ENCODE measurements around the gene HHATL.

Gene HHATL

DNA sequence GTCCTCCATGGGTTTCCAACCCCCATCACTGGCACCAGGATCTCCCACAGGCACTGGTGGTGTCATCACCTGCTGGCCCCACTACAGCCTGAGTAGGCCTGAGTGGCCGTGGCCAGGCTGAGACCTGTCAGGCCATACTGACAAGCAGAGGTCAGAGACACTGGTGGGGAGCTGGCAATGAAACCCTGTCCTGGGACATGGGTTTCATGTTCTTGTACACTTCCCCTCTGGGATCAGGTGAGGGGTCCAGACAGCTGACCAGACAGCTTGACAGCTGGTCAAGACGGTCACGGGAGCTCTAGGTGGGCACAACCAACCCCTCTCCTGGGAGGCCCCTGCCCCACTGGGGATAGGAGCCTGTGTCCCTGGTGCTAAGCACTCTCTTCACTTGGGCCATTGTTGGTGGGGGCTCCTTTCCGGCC, 36.0 kb downstream of the HHATL start:
- H3K36me3 ChIP-seq, result peaks cover 0 to 20% (median 13%) of the 10 kb centered on the region in 11 experiments; a peak in 18 of 22 replicates
- peak overlapping the region in 2 of 11 experiments; percentile 93 to 98; a peak in 2 of 22 replicates for H3K4me2 ChIP-seq
- H3K27me3 ChIP-seq, result no peaks in the 10 kb centered on the region
- peak overlapping the region in 4 of 11 experiments; percentile 21 to 95 (median 94); a peak in 5 of 22 replicates for H3K27ac ChIP-seq
- TF ChIP-seq Cebpa-rat (IDR thresholded peaks at IDR 0.05), result no peak
- no peak overlapping the region for H3K4me3 ChIP-seq
- peaks cover 0 to 9% (median 0%) of the 10 kb centered on the region in 11 experiments; a peak in 5 of 22 replicates for H3K9me3 ChIP-seq (replicated peaks in 1 of 11)
- peaks cover 43 to 61% (median 51%) of the 10 kb centered on the region in 10 experiments for H3K4me1 ChIP-seq
- H3K9ac ChIP-seq, result peak overlapping the region in 1 of 11 experiments; percentile 82; a peak in 1 of 22 replicates
- H4K20me1 ChIP-seq, result peaks cover 0 to 5% (median 0%) of the 10 kb centered on the region in 11 experiments; a peak in 3 of 22 replicates

DNA sequence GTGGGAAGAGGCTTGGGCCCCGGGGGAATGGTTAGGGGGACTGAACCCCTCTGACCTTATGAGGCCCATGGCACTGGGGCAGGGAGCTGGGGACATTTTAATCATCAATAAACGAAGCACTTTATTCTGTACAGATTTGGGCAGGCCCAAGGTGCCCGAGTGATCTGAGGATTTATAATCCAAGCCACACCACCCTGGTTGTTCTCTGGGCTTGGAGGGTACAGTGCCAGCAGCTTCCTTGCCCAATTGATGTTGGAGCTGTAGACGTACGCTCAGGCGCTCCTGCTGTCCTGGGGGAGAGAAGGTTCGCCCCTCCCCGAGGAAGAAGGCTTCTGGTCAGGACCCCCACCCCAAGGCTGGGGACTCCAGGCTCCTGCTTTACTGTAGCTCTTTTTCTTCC, 36.6 kb downstream of the HHATL start:
- peak overlapping the region in 3 of 11 experiments; percentile 82 to 87 (median 82); a peak in 3 of 22 replicates for H3K9ac ChIP-seq
- no peaks in the 10 kb centered on the region for H3K27me3 ChIP-seq
- H3K4me2 ChIP-seq, result peak overlapping the region in 6 of 11 experiments; percentile 93 to 100 (median 98); a peak in 10 of 22 replicates
- no peak for TF ChIP-seq Cebpa-rat (IDR thresholded peaks at IDR 0.05)
- H3K27ac ChIP-seq, result peak overlapping the region in 4 of 11 experiments; percentile 92 to 95 (median 94); a peak in 8 of 22 replicates
- H3K4me3 ChIP-seq, result no peak overlapping the region
- peaks cover 0 to 7% (median 0%) of the 10 kb centered on the region in 11 experiments; a peak in 3 of 22 replicates for H4K20me1 ChIP-seq
- peaks cover 0 to 26% (median 15%) of the 10 kb centered on the region in 11 experiments; a peak in 19 of 22 replicates for H3K36me3 ChIP-seq
- H3K9me3 ChIP-seq (replicated peaks in 1 of 11), result peaks cover 0 to 9% (median 0%) of the 10 kb centered on the region in 11 experiments; a peak in 5 of 22 replicates
- peaks cover 45 to 67% (median 57%) of the 10 kb centered on the region in 10 experiments for H3K4me1 ChIP-seq

DNA sequence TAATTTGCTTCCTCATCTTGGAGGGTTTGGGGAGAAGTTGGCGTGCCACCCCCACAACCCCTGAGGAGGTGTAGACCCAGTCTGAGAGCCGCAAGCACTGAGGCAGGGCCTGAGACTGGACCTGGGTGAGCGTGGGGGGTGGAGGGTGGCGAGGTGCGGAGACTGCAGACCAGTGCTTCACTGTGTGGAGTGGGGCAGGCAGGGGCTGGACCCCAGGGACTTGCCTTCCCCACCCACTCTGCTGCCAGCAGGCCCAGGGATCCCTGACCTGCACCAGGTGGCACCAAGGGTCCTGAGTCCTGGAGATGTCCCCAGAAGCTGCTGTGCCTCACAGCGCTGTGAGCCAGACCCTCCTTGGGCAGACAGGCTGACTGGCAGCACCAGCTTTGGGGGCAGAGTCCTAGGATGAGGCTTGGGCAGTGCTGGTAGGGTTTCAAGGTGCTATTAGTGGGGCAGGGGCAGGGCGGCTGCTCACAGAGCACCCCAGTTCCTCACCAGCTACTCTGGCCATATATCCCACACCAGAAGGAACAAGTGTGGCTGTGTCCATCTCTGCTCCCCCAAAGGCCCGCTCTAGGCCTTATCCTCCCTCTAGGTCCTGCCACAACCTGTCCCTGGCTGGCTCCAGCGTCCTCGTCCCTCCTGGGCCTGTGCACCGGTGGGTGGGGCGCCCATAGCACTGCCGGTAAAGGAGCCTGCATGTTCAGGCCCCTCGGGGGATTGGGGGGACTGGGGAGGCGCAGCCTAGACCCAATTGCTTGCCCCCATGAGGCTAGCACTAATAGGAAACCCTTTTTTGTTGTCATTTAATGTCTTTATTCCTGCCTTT, 37.3 kb downstream of the HHATL start:
- H3K27me3 ChIP-seq, result no peaks in the 10 kb centered on the region

DNA sequence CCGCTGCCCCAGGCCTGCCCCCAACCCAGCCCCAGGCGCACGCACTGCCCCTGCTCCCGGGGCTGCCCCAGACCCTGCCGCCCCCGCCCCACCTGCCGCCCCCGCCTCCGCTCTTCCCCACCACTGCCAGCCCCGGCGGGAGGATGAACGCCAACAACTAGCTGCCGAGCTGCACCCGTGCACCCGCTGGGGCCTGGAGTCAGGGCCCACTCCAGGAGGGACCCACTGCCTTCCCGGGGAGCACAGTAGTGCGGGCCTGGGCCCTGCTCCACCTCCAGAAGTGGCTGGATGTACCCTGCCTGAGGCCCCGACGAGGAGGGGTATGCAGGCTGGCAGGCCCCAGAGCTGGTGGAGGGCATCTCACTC, 38.2 kb downstream of the HHATL start:
- peak overlapping the region in 4 of 10 experiments; percentile 18 to 36 (median 31); a peak in 6 of 20 replicates for H3K4me3 ChIP-seq
- peak overlapping the region; percentile 79 to 95 (median 85) for H3K27ac ChIP-seq
- peak overlapping the region; percentile 62 to 87 (median 74) for H3K9ac ChIP-seq
- no peaks in the 10 kb centered on the region for H3K27me3 ChIP-seq
- H3K4me2 ChIP-seq, result peak overlapping the region; percentile 89 to 100 (median 96)
- peaks cover 0 to 30% (median 17%) of the 10 kb centered on the region in 11 experiments; a peak in 19 of 22 replicates for H3K36me3 ChIP-seq
- H3K4me1 ChIP-seq, result peaks cover 61 to 83% (median 73%) of the 10 kb centered on the region in 10 experiments
- no peaks in the 10 kb centered on the region for H3K9me3 ChIP-seq (replicated peaks in 1 of 11)
- TF ChIP-seq Cebpa-rat (IDR thresholded peaks at IDR 0.05), result no peak
- H4K20me1 ChIP-seq, result peaks cover 0 to 7% (median 0%) of the 10 kb centered on the region in 11 experiments; a peak in 3 of 22 replicates

More for the DNA sequence above, 37.3 kb downstream of the HHATL start:
- Histone ChIP-seq H3K4me1 (peaks cover 52 to 74% (median 64%) of the 10 kb centered on the region in 10 experiments), H3K9me3 (replicated peaks in 1 of 11) (peaks cover 0 to 2% (median 0%) of the 10 kb centered on the region in 11 experiments; a peak in 2 of 22 replicates), H3K36me3 (peaks cover 0 to 30% (median 17%) of the 10 kb centered on the region in 11 experiments; a peak in 19 of 22 replicates), H3K4me3 (peak overlapping the region in 4 of 10 experiments; percentile 18 to 36 (median 31); a peak in 4 of 20 replicates), H3K27ac (peak overlapping the region; percentile 79 to 95 (median 85)), H4K20me1 (peaks cover 0 to 7% (median 0%) of the 10 kb centered on the region in 11 experiments; a peak in 3 of 22 replicates), H3K9ac (peak overlapping the region; percentile 62 to 87 (median 74); a peak in 19 of 22 replicates), H3K4me2 (peak overlapping the region; percentile 84 to 100 (median 96))
- no peak for TF ChIP-seq Cebpa-rat (IDR thresholded peaks at IDR 0.05)

DNA sequence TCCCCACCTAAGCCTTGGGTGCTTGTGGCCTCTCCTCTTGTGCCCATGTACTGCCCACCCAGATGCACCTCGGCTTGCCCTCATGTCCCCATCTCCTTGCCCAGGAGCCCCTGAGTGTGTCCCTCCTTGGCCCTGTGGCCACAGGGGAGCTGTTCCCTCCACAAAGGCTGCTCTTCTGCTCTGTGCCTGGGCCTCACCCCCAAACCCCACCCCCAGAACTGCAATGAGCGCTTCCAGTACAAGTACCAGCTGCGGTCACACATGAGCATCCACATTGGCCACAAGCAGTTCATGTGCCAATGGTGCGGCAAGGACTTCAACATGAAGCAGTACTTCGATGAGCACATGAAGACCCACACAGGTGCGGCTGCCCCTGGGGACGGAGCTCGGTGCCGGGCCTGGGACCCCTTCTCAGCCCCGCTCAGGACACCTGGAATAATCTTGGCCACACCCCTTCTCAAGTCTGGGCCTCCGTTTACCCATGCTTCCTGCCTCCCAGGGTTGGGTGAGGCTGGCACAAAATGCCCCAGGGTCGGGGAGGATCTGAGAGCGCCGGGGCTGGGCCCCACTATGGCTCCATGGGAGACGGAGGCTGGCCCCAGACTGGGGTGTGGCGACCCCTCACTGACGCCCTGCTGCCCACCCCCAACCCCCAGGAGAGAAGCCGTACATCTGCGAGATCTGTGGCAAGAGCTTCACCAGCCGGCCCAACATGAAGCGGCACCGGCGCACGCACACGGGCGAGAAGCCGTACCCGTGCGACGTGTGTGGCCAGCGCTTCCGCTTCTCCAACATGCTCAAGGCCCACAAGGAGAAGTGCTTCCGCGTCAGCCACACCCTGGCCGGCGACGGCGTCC, 38.8 kb downstream of the HHATL start:
- no peaks in the 10 kb centered on the region for H3K27me3 ChIP-seq
- H4K20me1 ChIP-seq, result peaks cover 0 to 7% (median 0%) of the 10 kb centered on the region in 11 experiments; a peak in 3 of 22 replicates
- peak overlapping the region; percentile 79 to 95 (median 85) for H3K27ac ChIP-seq
- no peaks in the 10 kb centered on the region for H3K9me3 ChIP-seq (replicated peaks in 1 of 11)
- peaks cover 67 to 86% (median 77%) of the 10 kb centered on the region in 10 experiments for H3K4me1 ChIP-seq
- peak overlapping the region; percentile 62 to 87 (median 74) for H3K9ac ChIP-seq
- peak overlapping the region in 7 of 10 experiments; percentile 7 to 44 (median 26); a peak in 7 of 20 replicates for H3K4me3 ChIP-seq
- H3K4me2 ChIP-seq, result peak overlapping the region; percentile 89 to 100 (median 96)
- peaks cover 0 to 30% (median 18%) of the 10 kb centered on the region in 11 experiments; a peak in 20 of 22 replicates for H3K36me3 ChIP-seq
- TF ChIP-seq Cebpa-rat (IDR thresholded peaks at IDR 0.05), result peak in 4 of 11 experiments; percentile 41 to 74 (median 60); a peak in 5 of 22 replicates

DNA sequence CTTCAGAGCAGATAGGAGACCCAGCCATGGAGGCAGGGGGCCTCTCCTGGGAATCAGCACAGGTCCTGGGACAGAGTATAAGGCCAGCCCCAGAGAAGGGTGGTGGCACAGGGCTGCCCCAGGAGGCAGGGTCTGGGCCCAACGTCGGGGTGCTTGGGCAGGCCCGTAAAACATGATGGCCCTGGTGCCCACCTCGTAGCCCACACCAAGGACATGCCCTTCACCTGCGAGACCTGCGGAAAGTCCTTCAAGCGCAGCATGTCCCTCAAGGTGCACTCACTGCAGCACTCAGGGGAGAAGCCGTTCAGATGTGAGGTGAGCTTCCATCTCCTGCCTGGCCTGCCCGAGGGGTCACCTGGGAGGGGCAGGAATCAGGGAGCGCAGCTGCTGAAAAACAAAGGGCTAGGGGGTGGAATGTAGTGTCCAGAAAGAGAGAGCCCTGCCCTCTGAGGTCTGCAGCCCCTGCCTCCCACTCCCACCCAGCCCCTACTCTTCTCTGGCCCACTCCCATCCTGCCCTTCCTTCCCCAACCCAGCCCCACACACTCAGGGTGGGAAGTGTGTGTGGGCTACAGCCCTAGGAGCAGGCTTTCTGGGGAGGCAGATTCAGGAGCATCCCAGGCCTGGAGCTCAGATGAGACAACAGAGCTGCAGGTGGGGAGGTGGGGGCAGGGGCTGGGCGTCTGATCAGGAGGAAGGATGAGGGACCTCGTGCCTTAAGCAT, 39.6 kb downstream of the HHATL start:
- Histone ChIP-seq H3K27me3 (no peaks in the 10 kb centered on the region), H3K27ac (peak overlapping the region in 9 of 11 experiments; percentile 82 to 95 (median 87); a peak in 17 of 22 replicates), H3K4me1 (peaks cover 75 to 94% (median 85%) of the 10 kb centered on the region in 10 experiments), H4K20me1 (peaks cover 0 to 7% (median 0%) of the 10 kb centered on the region in 11 experiments; a peak in 3 of 22 replicates), H3K4me3 (no peak overlapping the region; a peak in 1 of 20 replicates), H3K36me3 (peaks cover 0 to 33% (median 23%) of the 10 kb centered on the region in 11 experiments; a peak in 20 of 22 replicates), H3K9ac (peak overlapping the region in 8 of 11 experiments; percentile 65 to 87 (median 78); a peak in 14 of 22 replicates), H3K4me2 (peak overlapping the region; percentile 89 to 100 (median 96)), H3K9me3 (replicated peaks in 1 of 11) (no peaks in the 10 kb centered on the region)
- no peak for TF ChIP-seq Cebpa-rat (IDR thresholded peaks at IDR 0.05)

Data from BLaER1 treated with 17β-estradiol and CSF1 and Interleukin-3, amounts not matched to agents 10 nM and 100 nM (cell line).